Measurements from ENCODE around the gene CD69. TPM values are rescaled to one million over a fixed set of nuclear protein-coding genes. Genes with fewer than 3 reads are reported as not detected.

CD69 gene
- total and polyA plus RNA-seq, 4 donors, result 1.3 to 2.7 (median 1.7) TPM

- H3K36me3 ChIP-seq (ENCODE audit: control insufficient read depth in 4 of 4, insufficient read depth in 3 of 4, low read depth in 1 of 4, low read length in 3 of 4), result peaks cover 0 to 1% (median 0%) of the 10 kb centered on the region in 4 donors
- no peak overlapping the region for H3K27ac ChIP-seq (ENCODE audit: low read depth in 1 of 2, low read length in 2 of 2)
- 76% methylated on average over 3 of the region's 3 CpGs for WGBS
- no peaks in the 10 kb centered on the region for H3K9me3 ChIP-seq (ENCODE audit: control insufficient read depth in 4 of 4, low read length in 3 of 4)
- TF ChIP-seq FOXA2 (IDR thresholded peaks at IDR 0.05) (no peak), YY1 (IDR thresholded peaks at IDR 0.05) (no peak)
- H3K27me3 ChIP-seq (ENCODE audit: control insufficient read depth in 4 of 4, insufficient read depth in 4 of 4, low read length in 3 of 4), result peaks cover 0 to 2% (median 0%) of the 10 kb centered on the region in 4 donors
- peak overlapping the region in 1 of 2 donors; percentile 72 for H3K9ac ChIP-seq (ENCODE audit: low read depth in 1 of 2, low read length in 2 of 2)
- DNase-seq (ENCODE audit: low spot score), result no peak
- H3K4me3 ChIP-seq (ENCODE audit: low read depth in 1 of 3, low read length in 3 of 3), result peak overlapping the region in 1 of 3 donors; percentile 27
- H3K4me1 ChIP-seq (ENCODE audit: control insufficient read depth in 4 of 4, insufficient read depth in 4 of 4, low read length in 3 of 4), result no peaks in the 10 kb centered on the region
These were observed 2.6 kb downstream of the CD69 start for GRCh38 chr12:9758119-9758518.

GRCh38 chr12:9757433-9758025 is 3.2 kb downstream of the CD69 start:
- no peaks in the 10 kb centered on the region for H3K4me1 ChIP-seq (ENCODE audit: control insufficient read depth in 4 of 4, insufficient read depth in 4 of 4, low read length in 3 of 4)
- no peaks in the 10 kb centered on the region for H3K9me3 ChIP-seq (ENCODE audit: control insufficient read depth in 4 of 4, low read length in 3 of 4)
- TF ChIP-seq YY1 (IDR thresholded peaks at IDR 0.05) (no peak), MAX (IDR thresholded peaks at IDR 0.05) (no peak), SP1 (IDR thresholded peaks at IDR 0.05) (no peak), EGR1 (IDR thresholded peaks at IDR 0.05; ENCODE audit: low read depth in 2 of 2) (no peak), HNF4A (conservative IDR thresholded peaks at IDR 0.05) (no peak), REST (IDR thresholded peaks at IDR 0.05) (no peak), CTCF (IDR thresholded peaks at IDR 0.05; ENCODE audit: low read depth, low read length, missing input control) (no peak), HNF4G (IDR thresholded peaks at IDR 0.05) (no peak), GABPA (IDR thresholded peaks at IDR 0.05 in 1 of 2, conservative IDR thresholded peaks at IDR 0.05 in 1 of 2) (no peak), FOXA1 (IDR thresholded peaks at IDR 0.05) (no peak), RAD21 (IDR thresholded peaks at IDR 0.05) (no peak), TAF1 (conservative IDR thresholded peaks at IDR 0.05) (no peak), ZBTB33 (IDR thresholded peaks at IDR 0.05) (no peak), NR2F2 (IDR thresholded peaks at IDR 0.05) (no peak), FOXA2 (IDR thresholded peaks at IDR 0.05) (no peak)
- H3K4me3 ChIP-seq (ENCODE audit: low read depth in 1 of 3, low read length in 3 of 3), result no peak overlapping the region
- no peak overlapping the region for H3K27ac ChIP-seq (ENCODE audit: low read depth in 1 of 2, low read length in 2 of 2)
- no peak overlapping the region for H3K9ac ChIP-seq (ENCODE audit: low read depth in 1 of 2, low read length in 2 of 2)
- WGBS, result 84% methylated on average over 5 of the region's 5 CpGs
- peaks cover 0 to 2% (median 0%) of the 10 kb centered on the region in 4 donors for H3K27me3 ChIP-seq (ENCODE audit: control insufficient read depth in 4 of 4, insufficient read depth in 4 of 4, low read length in 3 of 4)
- peaks cover 0 to 1% (median 0%) of the 10 kb centered on the region in 4 donors for H3K36me3 ChIP-seq (ENCODE audit: control insufficient read depth in 4 of 4, insufficient read depth in 3 of 4, low read depth in 1 of 4, low read length in 3 of 4)
- no peak for DNase-seq (ENCODE audit: low spot score)
